ENCODE data around the gene ASB16.
A peak's percentile ranks its signal among the peaks of the same experiment; 100 is the strongest.
"Not testable (repeated sequence)": the region's sequence is repeated elsewhere in the genome, so short reads cannot be mapped to it uniquely, and the experiment has no call there.

Gene ASB16

GRCh38 chr17:44137891-44138709 lies 32.4 kb upstream of the ASB16 start:
- no peak for TF ChIP-seq CTCF (IDR thresholded peaks at IDR 0.05; ENCODE audit: low read depth, low read length, missing control alignments)
- peak overlapping the region; percentile 26 for H3K4me3 ChIP-seq (replicated peaks; ENCODE audit: low read depth, low read length)
- DNase-seq (ENCODE audit: extremely low read depth, low read depth): peak; percentile 95

GRCh38 chr17:44143921-44144320 lies 26.6 kb upstream of the ASB16 start:
- not testable (repeated sequence) for DNase-seq (ENCODE audit: extremely low read depth, low read depth)

GRCh38 chr17:44144966-44145739 lies 25.4 kb upstream of the ASB16 start:
- H3K4me3 ChIP-seq (replicated peaks; ENCODE audit: low read depth, low read length): no peak overlapping the region

More at GRCh38 chr17:44143921-44144320, 26.6 kb upstream of the ASB16 start:
- not testable (repeated sequence) for H3K4me3 ChIP-seq (replicated peaks; ENCODE audit: low read depth, low read length)

GRCh38 chr17:44146375-44147346 lies 23.8 kb upstream of the ASB16 start:
- H3K4me3 ChIP-seq (replicated peaks; ENCODE audit: low read depth, low read length): no peak overlapping the region
- DNase-seq (ENCODE audit: extremely low read depth, low read depth): no peak
- TF ChIP-seq CTCF (IDR thresholded peaks at IDR 0.05; ENCODE audit: low read depth, low read length, missing control alignments): no peak

More at GRCh38 chr17:44144966-44145739, 25.4 kb upstream of the ASB16 start:
- TF ChIP-seq CTCF (IDR thresholded peaks at IDR 0.05; ENCODE audit: low read depth, low read length, missing control alignments): no peak
- DNase-seq (ENCODE audit: extremely low read depth, low read depth): no peak

GRCh38 chr17:44147812-44148211 lies 22.7 kb upstream of the ASB16 start:
- no peak overlapping the region for H3K4me3 ChIP-seq (replicated peaks; ENCODE audit: low read depth, low read length)
- no peak for TF ChIP-seq CTCF (IDR thresholded peaks at IDR 0.05; ENCODE audit: low read depth, low read length, missing control alignments)
- no peak for DNase-seq (ENCODE audit: extremely low read depth, low read depth)

- not testable (repeated sequence) for DNase-seq (ENCODE audit: extremely low read depth, low read depth); H3K4me3 ChIP-seq (replicated peaks; ENCODE audit: low read depth, low read length)
These were observed 21.4 kb upstream of the ASB16 start for GRCh38 chr17:44149066-44149465.

GRCh38 chr17:44149750-44150329 lies 20.7 kb upstream of the ASB16 start:
- H3K4me3 ChIP-seq (replicated peaks; ENCODE audit: low read depth, low read length): no peak overlapping the region
- TF ChIP-seq CTCF (IDR thresholded peaks at IDR 0.05; ENCODE audit: low read depth, low read length, missing control alignments): no peak
- DNase-seq (ENCODE audit: extremely low read depth, low read depth): no peak

All from HFF-Myc (cell line).